Trophoblast cell (in vitro differentiated cells and primary cell): ENCODE results near the gene MSANTD1.

ENCODE experiments used
- DNase-seq, 2 donors: peaks; one replicate each; pipeline ENCODE4 v3.0.0-alpha.2; 2016
- H2AFZ ChIP-seq: 2 replicates; pipeline ENCODE4 v1.6.1; 2013; ENCODE audit warnings: low read length, moderate library complexity, mild to moderate bottlenecking; ENCODE audit not compliant: insufficient read depth, poor library complexity
- H2AK5ac ChIP-seq: 2 replicates; pipeline ENCODE4 v1.6.1; 2013; ENCODE audit warnings: mild to moderate bottlenecking, low read length
- H2BK120ac ChIP-seq: 2 replicates; pipeline ENCODE4 v1.6.1; 2013; ENCODE audit warnings: low read length, mild to moderate bottlenecking, moderate library complexity; ENCODE audit not compliant: insufficient read depth, poor library complexity
- H2BK12ac ChIP-seq: 2 replicates; pipeline ENCODE4 v1.6.1; 2013; ENCODE audit warnings: mild to moderate bottlenecking, low read length, moderate library complexity
- H2BK5ac ChIP-seq: 2 replicates; pipeline ENCODE4 v1.6.1; 2013; ENCODE audit warnings: low read length, low read depth, moderate library complexity, mild to moderate bottlenecking; ENCODE audit not compliant: poor library complexity
- H3K14ac ChIP-seq: 2 replicates; pipeline ENCODE4 v1.6.1; 2013; ENCODE audit warnings: mild to moderate bottlenecking, low read length
- H3K18ac ChIP-seq: 2 replicates; pipeline ENCODE4 v1.6.1; 2013; ENCODE audit warnings: mild to moderate bottlenecking, low read length
- H3K23ac ChIP-seq: 2 replicates; pipeline ENCODE4 v1.6.1; 2013; ENCODE audit warnings: low read length
- H3K27ac ChIP-seq: 2 replicates; pipeline ENCODE4 v1.5.1; 2013; ENCODE audit warnings: low read depth, mild to moderate bottlenecking, inconsistent platforms, low read length, moderate library complexity
- H3K27me3 ChIP-seq: 2 replicates; pipeline ENCODE4 v1.6.1; 2013; ENCODE audit warnings: inconsistent platforms, mild to moderate bottlenecking, low read length, moderate library complexity; ENCODE audit not compliant: insufficient read depth
- H3K36me3 ChIP-seq, 2 experiments: 1 replicate in 1 of 2; 2 replicates in 1 of 2; pipeline ENCODE4 v1.6.1; 2013; ENCODE audit warnings: low read length in 2 of 2, mild to moderate bottlenecking in 2 of 2, moderate library complexity in 1 of 2; ENCODE audit not compliant: insufficient read depth in 2 of 2, control insufficient read depth in 1 of 2
- H3K4ac ChIP-seq: 2 replicates; pipeline ENCODE4 v1.6.1; 2013; ENCODE audit warnings: low read depth, mild to moderate bottlenecking, low read length, moderate library complexity
- H3K4me1 ChIP-seq, 2 experiments: 1 replicate in 1 of 2; 2 replicates in 1 of 2; pipeline ENCODE4 v1.6.1; 2013; ENCODE audit warnings: low read length in 2 of 2, mild to moderate bottlenecking in 2 of 2, moderate library complexity in 1 of 2; ENCODE audit not compliant: insufficient read depth in 2 of 2, control insufficient read depth in 1 of 2
- H3K4me2 ChIP-seq: 2 replicates; pipeline ENCODE4 v1.6.1; 2013; ENCODE audit warnings: inconsistent platforms, mild to moderate bottlenecking, low read length, moderate library complexity
- H3K4me3 ChIP-seq: 2 replicates; pipeline ENCODE4 v1.5.1; 2013; ENCODE audit warnings: mild to moderate bottlenecking, low read depth, low read length, inconsistent platforms
- H3K79me1 ChIP-seq: one replicate; pipeline ENCODE4 v1.6.1; 2013; ENCODE audit warnings: low read length
- H3K79me2 ChIP-seq: 2 replicates; pipeline ENCODE4 v1.6.1; 2013; ENCODE audit warnings: low read length, mild to moderate bottlenecking; ENCODE audit not compliant: control insufficient read depth, insufficient read depth, poor library complexity
- H3K9ac ChIP-seq: 2 replicates; pipeline ENCODE4 v1.6.1; 2013; ENCODE audit warnings: mild to moderate bottlenecking, low read length
- H3K9me3 ChIP-seq: 2 replicates; pipeline ENCODE4 v1.6.1; 2013; ENCODE audit warnings: low read depth, mild to moderate bottlenecking, control low read depth, inconsistent platforms, low read length; ENCODE audit not compliant: insufficient read depth
- H4K12ac ChIP-seq: 2 replicates; pipeline ENCODE4 v1.6.1; 2013; ENCODE audit warnings: low read depth, mild to moderate bottlenecking, low read length, moderate library complexity
- H4K8ac ChIP-seq: 2 replicates; pipeline ENCODE4 v1.6.1; 2013; ENCODE audit warnings: low read depth, mild to moderate bottlenecking, low read length, moderate library complexity
- H4K91ac ChIP-seq: one replicate; pipeline ENCODE4 v1.6.1; 2013; ENCODE audit warnings: low read depth, mild to moderate bottlenecking, low read length, moderate library complexity
- WGBS: extraction: QIAGEN DNeasy Blood & Tissue Kit; methylation state at CpG from one replicate; pipeline ENCODE4 v1.1.7; 2013; ENCODE audit warnings: missing lambda C conversion rate; ENCODE audit not compliant: insufficient read length, insufficient coverage; ENCODE audit errors: extremely low coverage; 5-methylcytosine and 5-hydroxymethylcytosine counted together

The MSANTD1 gene

DNA sequence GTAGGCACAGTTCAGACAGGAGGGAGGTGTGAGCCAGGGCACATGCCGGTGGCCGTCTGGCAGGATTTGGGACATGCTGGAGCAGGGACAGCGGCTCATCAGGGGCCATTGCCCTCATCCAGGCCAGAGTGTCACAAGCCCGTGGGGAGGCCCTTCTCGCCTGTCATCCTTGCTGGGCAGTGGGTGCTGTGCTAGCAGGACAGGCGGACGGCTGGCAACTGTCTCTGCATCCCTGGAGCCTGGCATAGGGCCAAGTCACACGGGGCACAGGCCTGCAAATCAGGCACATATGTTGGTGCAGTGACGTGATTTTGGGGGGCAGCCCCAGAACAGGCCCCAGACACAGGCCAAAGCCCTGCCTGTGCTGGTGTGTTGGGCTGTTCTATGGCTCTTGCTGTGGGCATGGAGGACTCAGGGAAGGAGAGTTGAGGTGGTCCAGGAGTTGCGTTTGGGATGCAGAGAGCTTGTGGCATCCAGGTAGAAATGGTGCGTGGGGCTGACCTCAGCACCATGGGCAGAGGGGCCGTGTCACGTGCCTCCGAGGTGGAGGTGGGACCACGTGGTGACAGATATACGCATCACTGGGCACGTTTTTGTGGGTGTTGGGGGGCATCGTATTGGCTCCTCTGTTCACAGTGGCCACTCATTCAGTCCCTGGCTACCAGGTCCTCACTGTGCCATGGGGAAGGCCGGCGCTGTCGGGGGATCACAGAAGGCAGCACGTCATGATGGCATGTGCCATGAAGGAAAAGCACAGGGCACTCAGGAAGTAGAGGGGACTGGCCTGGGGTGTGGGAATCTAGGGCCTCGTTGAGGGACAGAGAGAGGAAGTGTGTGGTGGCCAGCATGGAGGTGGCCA, 14.6 kb upstream of the MSANTD1 start:
- H3K14ac ChIP-seq: no peak overlapping the region

DNA sequence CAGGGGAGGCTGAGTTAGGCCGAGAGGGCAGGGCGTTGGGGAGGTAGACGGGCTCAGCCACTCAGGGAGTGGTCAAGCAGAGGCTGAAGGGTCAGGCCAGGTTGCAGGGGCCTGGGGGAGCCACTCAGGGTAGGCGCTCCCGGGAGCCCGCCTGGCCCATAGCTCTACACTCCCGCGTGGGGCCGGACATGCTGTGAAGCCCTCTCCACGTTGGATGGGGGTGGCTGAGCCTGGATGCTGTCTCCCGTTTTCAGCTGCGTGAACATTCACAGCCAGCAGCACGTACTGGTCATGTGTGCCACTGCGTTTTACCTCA, 14.0 kb upstream of the MSANTD1 start:
- no peaks in the 10 kb centered on the region for H3K79me2 ChIP-seq
- H3K4me3 ChIP-seq: no peak overlapping the region
- H3K14ac ChIP-seq: no peak overlapping the region
- no peak overlapping the region for H3K4ac ChIP-seq
- no peak overlapping the region for H2BK120ac ChIP-seq
- no peaks in the 10 kb centered on the region for H3K4me1 ChIP-seq
- no peak overlapping the region for H2AK5ac ChIP-seq
- H3K27me3 ChIP-seq: no peaks in the 10 kb centered on the region
- no CpG with 5 or more reads among the region's 14 CpGs for WGBS
- H3K4me2 ChIP-seq: no peak overlapping the region
- H4K91ac ChIP-seq: no peak overlapping the region
- H3K18ac ChIP-seq: no peak overlapping the region
- peaks cover 87 to 93% of the 10 kb centered on the region in 2 experiments for H3K36me3 ChIP-seq
- no peak overlapping the region for H3K27ac ChIP-seq
- DNase-seq: no peak
- no peaks in the 10 kb centered on the region for H3K79me1 ChIP-seq
- H3K9me3 ChIP-seq: no peaks in the 10 kb centered on the region
- H2AFZ ChIP-seq: no peak overlapping the region
- no peak overlapping the region for H3K9ac ChIP-seq
- H4K8ac ChIP-seq: no peak overlapping the region
- H2BK5ac ChIP-seq: no peak overlapping the region
- H4K12ac ChIP-seq: no peak overlapping the region
- no peak overlapping the region for H2BK12ac ChIP-seq
- H3K23ac ChIP-seq: no peak overlapping the region

More for the DNA sequence above, 14.6 kb upstream of the MSANTD1 start:
- Histone ChIP-seq H3K4me1 (no peaks in the 10 kb centered on the region), H3K27ac (no peak overlapping the region), H3K4me2 (no peak overlapping the region), H3K79me2 (no peaks in the 10 kb centered on the region), H3K4me3 (no peak overlapping the region), H3K18ac (no peak overlapping the region), H2BK120ac (no peak overlapping the region), H4K12ac (no peak overlapping the region), H3K9ac (no peak overlapping the region), H2AFZ (no peak overlapping the region), H3K4ac (no peak overlapping the region), H2AK5ac (no peak overlapping the region), H4K8ac (no peak overlapping the region), H3K36me3 (peaks cover 87 to 93% of the 10 kb centered on the region in 2 experiments), H3K23ac (no peak overlapping the region), H2BK5ac (no peak overlapping the region), H2BK12ac (no peak overlapping the region), H3K9me3 (peaks cover 3% of the 10 kb centered on the region), H3K27me3 (no peaks in the 10 kb centered on the region), H4K91ac (no peak overlapping the region), H3K79me1 (no peaks in the 10 kb centered on the region)
- DNase-seq: no peak
- WGBS: no CpG with 5 or more reads among the region's 23 CpGs

DNA sequence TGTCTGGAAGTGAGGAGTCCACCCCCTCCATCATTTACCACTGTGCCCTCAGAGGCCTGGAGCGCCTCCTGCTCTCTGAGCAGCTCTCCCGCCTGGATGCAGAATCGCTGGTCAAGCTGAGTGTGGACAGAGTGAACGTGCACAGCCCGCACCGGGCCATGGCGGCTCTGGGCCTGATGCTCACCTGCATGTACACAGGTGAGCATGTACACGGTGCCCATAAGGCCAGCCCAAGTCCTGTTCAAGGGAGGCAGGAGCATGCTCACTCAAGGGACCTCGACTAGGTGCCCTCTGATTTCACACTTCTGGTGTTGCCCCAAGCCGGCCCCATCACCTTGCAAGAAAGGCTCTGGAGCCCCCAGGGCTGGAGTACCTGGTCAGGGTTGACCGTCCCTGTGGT, 13.4 kb upstream of the MSANTD1 start:
- no peak overlapping the region for H3K4ac ChIP-seq
- H2BK120ac ChIP-seq: no peak overlapping the region
- WGBS: no CpG with 5 or more reads among the region's 11 CpGs

DNA sequence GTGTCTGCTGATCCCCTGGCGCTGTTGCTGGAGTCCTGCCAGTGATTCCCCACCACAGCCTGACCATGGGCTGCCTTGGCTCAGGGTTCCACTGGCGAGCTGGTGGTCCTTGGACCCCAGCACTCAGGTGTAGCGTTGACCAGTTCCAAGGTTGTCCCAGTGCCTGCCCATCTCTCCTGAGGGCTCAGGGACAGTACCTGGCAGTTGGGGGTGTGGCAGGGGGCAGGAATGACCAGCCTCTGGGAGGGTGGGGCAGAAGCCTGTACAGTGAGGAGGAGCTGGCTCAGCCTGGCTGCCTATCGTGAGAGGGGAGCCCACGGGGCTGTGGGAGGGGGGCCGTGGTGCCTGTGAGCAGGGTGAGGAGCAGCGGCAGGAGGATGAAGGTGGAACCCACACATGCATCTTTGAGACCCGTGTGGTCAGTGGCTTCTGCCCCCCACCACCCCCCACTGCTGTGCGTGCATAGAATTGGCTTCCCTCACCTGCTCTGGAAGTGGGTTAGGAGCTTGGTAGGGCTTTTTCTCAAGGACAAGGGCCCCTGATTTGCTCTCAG, 12.6 kb upstream of the MSANTD1 start:
- no peak for DNase-seq
- no CpG with 5 or more reads among the region's 9 CpGs for WGBS
- Histone ChIP-seq H3K27ac (no peak overlapping the region), H3K23ac (no peak overlapping the region), H3K4me3 (no peak overlapping the region), H3K14ac (no peak overlapping the region), H2BK120ac (no peak overlapping the region), H3K79me1 (no peaks in the 10 kb centered on the region), H4K12ac (no peak overlapping the region), H4K91ac (no peak overlapping the region), H2BK12ac (no peak overlapping the region), H3K36me3 (peaks cover 86 to 92% of the 10 kb centered on the region in 2 experiments), H2AK5ac (no peak overlapping the region), H2BK5ac (no peak overlapping the region), H3K9ac (no peak overlapping the region), H2AFZ (no peak overlapping the region), H3K4me1 (no peaks in the 10 kb centered on the region), H3K79me2 (no peaks in the 10 kb centered on the region), H3K4ac (no peak overlapping the region), H3K18ac (no peak overlapping the region), H3K9me3 (no peaks in the 10 kb centered on the region), H3K4me2 (no peak overlapping the region), H3K27me3 (no peaks in the 10 kb centered on the region), H4K8ac (no peak overlapping the region)

More for the DNA sequence above, 13.4 kb upstream of the MSANTD1 start:
- no peak overlapping the region for H3K4me3 ChIP-seq
- H2BK5ac ChIP-seq: no peak overlapping the region
- no peak overlapping the region for H3K23ac ChIP-seq
- H3K36me3 ChIP-seq: peaks cover 85 to 92% of the 10 kb centered on the region in 2 experiments
- H3K4me2 ChIP-seq: no peak overlapping the region
- H4K8ac ChIP-seq: no peak overlapping the region
- H3K79me2 ChIP-seq: no peaks in the 10 kb centered on the region
- no peak overlapping the region for H4K91ac ChIP-seq
- DNase-seq: no peak
- H3K9me3 ChIP-seq: no peaks in the 10 kb centered on the region
- H3K18ac ChIP-seq: no peak overlapping the region
- no peak overlapping the region for H3K14ac ChIP-seq
- no peak overlapping the region for H3K9ac ChIP-seq
- no peaks in the 10 kb centered on the region for H3K27me3 ChIP-seq
- no peak overlapping the region for H3K27ac ChIP-seq
- no peaks in the 10 kb centered on the region for H3K4me1 ChIP-seq
- no peak overlapping the region for H2BK12ac ChIP-seq
- H4K12ac ChIP-seq: no peak overlapping the region
- no peaks in the 10 kb centered on the region for H3K79me1 ChIP-seq
- H2AK5ac ChIP-seq: no peak overlapping the region
- H2AFZ ChIP-seq: no peak overlapping the region
